Smooth muscle cell of the coronary artery (primary cell): Measurements from ENCODE around the gene CARF. TPM values are rescaled to one million over a fixed set of nuclear protein-coding genes. Genes with fewer than 3 reads are reported as not detected.

Experiments
- total RNA-seq: library from RNA; depleted of rRNA; stranded (reverse); fragments of >200 nt; gene quantifications from 2 replicates; pipeline ENCODE4 v1.2.3, GENCODE V29; 2014; ENCODE audit warnings: low replicate concordance

Gene CARF, protein sequence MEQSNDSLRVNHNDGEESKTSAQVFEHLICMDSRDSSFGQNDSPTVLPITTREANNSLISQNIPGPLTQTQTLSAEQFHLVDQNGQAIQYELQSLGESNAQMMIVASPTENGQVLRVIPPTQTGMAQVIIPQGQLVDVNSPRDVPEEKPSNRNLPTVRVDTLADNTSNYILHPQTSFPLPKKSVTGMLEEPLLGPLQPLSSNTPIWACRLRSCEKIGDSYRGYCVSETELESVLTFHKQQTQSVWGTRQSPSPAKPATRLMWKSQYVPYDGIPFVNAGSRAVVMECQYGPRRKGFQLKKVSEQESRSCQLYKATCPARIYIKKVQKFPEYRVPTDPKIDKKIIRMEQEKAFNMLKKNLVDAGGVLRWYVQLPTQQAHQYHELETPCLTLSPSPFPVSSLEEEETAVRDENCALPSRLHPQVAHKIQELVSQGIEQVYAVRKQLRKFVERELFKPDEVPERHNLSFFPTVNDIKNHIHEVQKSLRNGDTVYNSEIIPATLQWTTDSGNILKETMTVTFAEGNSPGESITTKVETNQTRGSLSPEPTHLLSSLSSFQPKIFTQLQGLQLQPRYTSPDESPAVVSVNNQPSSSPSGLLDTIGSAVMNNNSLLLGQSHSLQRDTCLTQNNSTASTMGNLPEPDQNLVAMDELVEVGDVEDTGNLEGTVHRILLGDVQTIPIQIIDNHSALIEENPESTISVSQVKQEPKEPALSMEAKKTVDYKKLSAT
- 3.2 and 4.6 TPM in 2 replicates for total RNA-seq

DNA sequence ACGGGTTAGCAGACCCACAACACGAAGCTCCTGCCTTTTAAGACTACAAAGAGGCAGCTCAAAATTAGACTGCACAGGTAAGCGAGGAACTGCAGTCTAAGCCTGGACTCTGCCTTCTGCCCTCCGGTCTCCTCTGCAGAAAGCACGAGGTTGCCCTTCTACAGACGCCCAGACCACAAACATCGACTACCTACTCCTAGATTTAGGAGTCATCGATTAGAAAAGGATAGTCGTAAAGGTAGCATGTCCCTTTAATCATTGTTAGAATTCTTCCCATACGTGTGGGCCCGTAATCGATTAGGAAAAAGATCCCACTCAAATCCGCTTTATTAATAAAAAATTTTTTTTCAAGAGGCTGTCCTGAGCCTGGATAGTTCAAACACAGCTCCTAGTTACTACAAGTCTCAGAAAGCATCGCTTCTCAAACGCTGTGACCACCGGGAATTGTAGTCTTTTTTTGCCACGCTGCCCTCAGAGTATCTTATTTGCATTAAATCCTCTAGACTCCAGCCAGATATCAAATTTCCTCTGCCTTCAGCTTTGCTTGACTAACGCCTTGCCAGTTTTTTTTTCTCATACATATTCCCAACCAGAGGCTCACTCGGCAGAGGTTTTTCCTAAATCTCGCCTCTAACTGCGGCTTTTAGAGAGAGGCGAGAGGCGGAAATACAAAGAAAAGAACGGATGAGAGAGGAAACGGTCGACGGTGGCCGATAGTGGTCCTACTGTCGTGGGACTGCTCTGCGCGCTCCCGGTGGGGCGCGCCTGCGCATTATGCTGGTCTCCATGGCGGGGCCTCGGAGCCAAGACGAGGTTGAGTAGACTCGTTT is at the start of gene CARF, which contains the start of gene WDR12:
TSS of gene CARF (plus strand) at position 764 of the 830 bp plus-strand sequence. CDS start 29,628 bp downstream, outside the sequence.
TSS of gene WDR12 (minus strand) at position 162 of the 830 bp plus-strand sequence. CDS start 197 bp downstream, outside the sequence.

DNA sequence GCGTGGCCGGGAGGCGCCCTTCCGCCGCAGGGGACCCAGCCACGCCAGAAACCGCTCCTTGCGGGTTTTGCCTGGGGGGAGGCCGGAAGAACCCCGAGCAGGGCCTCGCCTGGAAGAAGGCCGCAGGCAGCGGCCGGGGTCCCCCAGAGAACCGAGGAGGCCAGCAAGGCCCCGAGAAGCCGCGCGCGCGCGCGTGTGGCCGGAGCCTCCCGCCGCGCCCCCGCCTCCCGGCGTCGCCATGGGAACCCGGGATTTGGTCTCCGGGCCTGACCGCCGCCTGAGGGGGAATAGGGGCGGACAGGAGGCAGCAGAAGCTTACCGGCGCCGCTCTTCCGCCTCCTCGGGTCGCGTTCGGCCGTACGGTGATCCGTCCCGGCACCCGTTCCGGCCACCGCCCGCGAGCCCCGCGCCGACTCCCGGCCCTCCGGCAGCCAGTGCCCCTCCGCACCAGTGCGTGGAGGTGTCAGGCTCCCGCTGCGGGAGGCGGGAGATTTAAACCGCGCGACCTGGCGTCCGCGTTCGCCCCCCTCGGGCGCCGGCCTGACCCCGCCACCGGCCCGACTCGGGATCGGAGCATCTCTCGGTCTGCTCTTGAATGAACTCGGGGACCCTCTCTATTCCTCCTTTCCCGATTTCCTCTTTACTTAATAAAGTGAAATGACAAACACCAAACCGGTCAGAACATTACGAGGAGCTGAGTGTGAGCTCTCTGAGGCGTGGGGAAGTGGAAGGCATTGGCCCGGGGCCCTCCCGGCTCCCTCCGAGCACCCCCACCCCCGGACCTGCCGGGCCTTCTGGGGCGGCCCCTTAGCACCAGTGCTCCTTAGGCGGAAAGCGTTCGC is 40.6 kb upstream of the CARF start, which contains the start of gene ICA1L:
TSS of gene ICA1L (minus strand) at position 467 of the 842 bp plus-strand sequence. CDS start 42,757 bp downstream, outside the sequence.

GRCh38 chr2:203014456-203015199 is 102.6 kb downstream of the CARF start, which contains the start of gene NBEAL1:
NBEAL1 (plus strand) TSS chr2:203014875; CDS start chr2:203016385, 1,510 bp downstream.

Other genes starting within 250 kb of the CARF start
- 1.7 and 4.2 TPM in 2 replicates for gene ICA1L, start 40.5 kb upstream of the CARF start, total RNA-seq
- 23.8 and 30.4 TPM in 2 replicates for gene WDR12, start 602 bp upstream of the CARF start, total RNA-seq
- gene NBEAL1, start 102.6 kb downstream of the CARF start, total RNA-seq: 25.9 and 46.5 TPM in 2 replicates